ENCODE results near the gene CTTN.

The CTTN gene

GRCh38 chr11:70477609-70478008 is 79.3 kb downstream of the CTTN start:
- DNase-seq, result no peak

GRCh38 chr11:70478166-70478890 is 80.0 kb downstream of the CTTN start:
- no peak for DNase-seq

GRCh38 chr11:70480711-70481110 is 82.4 kb downstream of the CTTN start:
- no peak for DNase-seq

GRCh38 chr11:70481625-70482528 is 83.5 kb downstream of the CTTN start:
- DNase-seq, result no peak

GRCh38 chr11:70482529-70482917 is 84.2 kb downstream of the CTTN start:
- DNase-seq, result no peak

- peak; percentile 14 for DNase-seq
Measured at GRCh38 chr11:70483077-70483861, 84.9 kb downstream of the CTTN start.

GRCh38 chr11:70483917-70484316 is 85.6 kb downstream of the CTTN start:
- DNase-seq, result no peak

- DNase-seq, result no peak
Measured at GRCh38 chr11:70485326-70486025, 87.1 kb downstream of the CTTN start.

GRCh38 chr11:70486026-70486415 is 87.7 kb downstream of the CTTN start:
- DNase-seq, result no peak

Measured in fibroblast of skin of back (primary cell).